ENCODE results near the gene SERBP1.

Gene SERBP1

GRCh38 chr1:67359592-67359991, 70.6 kb downstream of the SERBP1 start:
- no peak for DNase-seq
